Measurements from ENCODE around the gene TMEM119. TPM values are rescaled to one million over a fixed set of nuclear protein-coding genes. Genes with fewer than 3 reads are reported as not detected.

TMEM119 gene
- total and polyA plus RNA-seq, 7 experiments from 2014 or later = 0.13 to 1.6 (median 0.50) TPM; not detected in 1

GRCh38 chr12:108582978-108583770, 14.7 kb downstream of the TMEM119 start:
- Histone ChIP-seq H3K27ac (ENCODE audit: low read depth, low read length) (no peak overlapping the region), H3K36me3 (ENCODE audit: control insufficient read depth in 2 of 3, insufficient read depth in 3 of 3, low read length in 3 of 3) (no peaks in the 10 kb centered on the region), H3K9me3 (ENCODE audit: control insufficient read depth in 2 of 3, low read length in 3 of 3) (no peaks in the 10 kb centered on the region), H3K27me3 (ENCODE audit: control insufficient read depth in 2 of 2, insufficient read depth in 2 of 2, low read length in 2 of 2) (no peaks in the 10 kb centered on the region), H3K4me1 (ENCODE audit: control insufficient read depth in 2 of 2, insufficient read depth in 2 of 2, low read length in 2 of 2) (no peaks in the 10 kb centered on the region), H3K4me3 (ENCODE audit: low read length) (no peak overlapping the region)
- CTCF ChIA-PET = no interaction called here
- H3K27me3 Mint-ChIP-seq = peaks cover 0 to 5% (median 0%) of the 10 kb centered on the region in 5 donors
- peak overlapping the region in 1 of 9 donors; percentile 47 for H3K27ac Mint-ChIP-seq
- POLR2A ChIA-PET = interaction anchor here (0.7 kb wide), 1 partner anchor 17 kb away, joined by 3 read pairs; no protein-coding TSS in a partner anchor
- DNase-seq (no peak), ATAC-seq (no peak)
- peaks cover 0 to 8% (median 0%) of the 10 kb centered on the region in 5 donors for H3K36me3 Mint-ChIP-seq
- intact Hi-C loops (cut with micrococcal nuclease) = no loop called here
- H3K4me1 Mint-ChIP-seq = peaks cover 0 to 5% (median 0%) of the 10 kb centered on the region in 7 donors
- peaks cover 0 to 10% (median 0%) of the 10 kb centered on the region in 11 donors for H3K9me3 Mint-ChIP-seq
- H3K4me3 Mint-ChIP-seq = no peak overlapping the region

- CTCF ChIA-PET = no interaction called here
- Mint-ChIP-seq H3K4me1 (peaks cover 0 to 5% (median 3%) of the 10 kb centered on the region in 7 donors), H3K36me3 (peaks cover 0 to 8% (median 0%) of the 10 kb centered on the region in 5 donors), H3K9me3 (peaks cover 0 to 13% (median 0%) of the 10 kb centered on the region in 11 donors), H3K27me3 (peaks cover 0 to 5% (median 0%) of the 10 kb centered on the region in 5 donors), H3K27ac (no peak overlapping the region), H3K4me3 (no peak overlapping the region)
- Histone ChIP-seq H3K27ac (ENCODE audit: low read depth, low read length) (no peak overlapping the region), H3K36me3 (ENCODE audit: control insufficient read depth in 2 of 3, insufficient read depth in 3 of 3, low read length in 3 of 3) (no peaks in the 10 kb centered on the region), H3K9me3 (ENCODE audit: control insufficient read depth in 2 of 3, low read length in 3 of 3) (no peaks in the 10 kb centered on the region), H3K4me1 (ENCODE audit: control insufficient read depth in 2 of 2, insufficient read depth in 2 of 2, low read length in 2 of 2) (no peaks in the 10 kb centered on the region), H3K4me3 (ENCODE audit: low read length) (no peak overlapping the region), H3K27me3 (ENCODE audit: control insufficient read depth in 2 of 2, insufficient read depth in 2 of 2, low read length in 2 of 2) (no peaks in the 10 kb centered on the region)
- no peak for ATAC-seq
- POLR2A ChIA-PET = no interaction called here
- DNase-seq = no peak
- intact Hi-C loops (cut with micrococcal nuclease) = no loop called here
Measured at GRCh38 chr12:108582509-108582908, 15.4 kb downstream of the TMEM119 start.

GRCh38 chr12:108581311-108582227, 16.3 kb downstream of the TMEM119 start:
- Mint-ChIP-seq H3K9me3 (peaks cover 0 to 16% (median 0%) of the 10 kb centered on the region in 11 donors), H3K36me3 (peaks cover 0 to 8% (median 0%) of the 10 kb centered on the region in 5 donors), H3K27me3 (peaks cover 0 to 5% (median 0%) of the 10 kb centered on the region in 5 donors), H3K27ac (no peak overlapping the region), H3K4me1 (peaks cover 2 to 13% (median 11%) of the 10 kb centered on the region in 7 donors), H3K4me3 (no peak overlapping the region)
- Histone ChIP-seq H3K27ac (ENCODE audit: low read depth, low read length) (no peak overlapping the region), H3K36me3 (ENCODE audit: control insufficient read depth in 2 of 3, insufficient read depth in 3 of 3, low read length in 3 of 3) (no peaks in the 10 kb centered on the region), H3K4me1 (ENCODE audit: control insufficient read depth in 2 of 2, insufficient read depth in 2 of 2, low read length in 2 of 2) (peaks cover 0 to 5% of the 10 kb centered on the region in 2 donors), H3K4me3 (ENCODE audit: low read length) (no peak overlapping the region), H3K27me3 (ENCODE audit: control insufficient read depth in 2 of 2, insufficient read depth in 2 of 2, low read length in 2 of 2) (no peaks in the 10 kb centered on the region), H3K9me3 (ENCODE audit: control insufficient read depth in 2 of 3, low read length in 3 of 3) (no peaks in the 10 kb centered on the region)
- ChIA-PET CTCF (no interaction called here), POLR2A (no interaction called here)
- ATAC-seq = no peak
- intact Hi-C loops (cut with micrococcal nuclease) = no loop called here
- no peak for DNase-seq

GRCh38 chr12:108580531-108580930, 17.4 kb downstream of the TMEM119 start:
- H3K27ac Mint-ChIP-seq = no peak overlapping the region
- peaks cover 0 to 8% (median 0%) of the 10 kb centered on the region in 5 donors for H3K36me3 Mint-ChIP-seq
- ATAC-seq = no peak
- H3K36me3 ChIP-seq (ENCODE audit: control insufficient read depth in 2 of 3, insufficient read depth in 3 of 3, low read length in 3 of 3) = no peaks in the 10 kb centered on the region
- H3K4me1 ChIP-seq (ENCODE audit: control insufficient read depth in 2 of 2, insufficient read depth in 2 of 2, low read length in 2 of 2) = peaks cover 0 to 12% of the 10 kb centered on the region in 2 donors
- peaks cover 0 to 5% (median 0%) of the 10 kb centered on the region in 5 donors for H3K27me3 Mint-ChIP-seq
- CTCF ChIA-PET = no interaction called here
- H3K9me3 ChIP-seq (ENCODE audit: control insufficient read depth in 2 of 3, low read length in 3 of 3) = no peaks in the 10 kb centered on the region
- DNase-seq = no peak
- no peaks in the 10 kb centered on the region for H3K27me3 ChIP-seq (ENCODE audit: control insufficient read depth in 2 of 2, insufficient read depth in 2 of 2, low read length in 2 of 2)
- H3K9me3 Mint-ChIP-seq = peaks cover 0 to 16% (median 0%) of the 10 kb centered on the region in 11 donors
- POLR2A ChIA-PET = no interaction called here
- no peak overlapping the region for H3K4me3 ChIP-seq (ENCODE audit: low read length)
- H3K4me3 Mint-ChIP-seq = no peak overlapping the region
- H3K4me1 Mint-ChIP-seq = peaks cover 6 to 23% (median 20%) of the 10 kb centered on the region in 7 donors
- no peak overlapping the region for H3K27ac ChIP-seq (ENCODE audit: low read depth, low read length)
- intact Hi-C loops (cut with micrococcal nuclease) = no loop called here

GRCh38 chr12:108578813-108579212, 19.1 kb downstream of the TMEM119 start:
- no peaks in the 10 kb centered on the region for H3K27me3 ChIP-seq (ENCODE audit: control insufficient read depth in 2 of 2, insufficient read depth in 2 of 2, low read length in 2 of 2)
- Mint-ChIP-seq H3K9me3 (peaks cover 0 to 17% (median 0%) of the 10 kb centered on the region in 11 donors), H3K4me3 (peak overlapping the region in 1 of 10 donors; percentile 48), H3K4me1 (peaks cover 14 to 40% (median 36%) of the 10 kb centered on the region in 7 donors), H3K27me3 (peaks cover 0 to 8% (median 0%) of the 10 kb centered on the region in 5 donors), H3K27ac (peak overlapping the region in 3 of 9 donors; percentile 7 to 51 (median 7)), H3K36me3 (peaks cover 0 to 11% (median 0%) of the 10 kb centered on the region in 5 donors)
- H3K4me1 ChIP-seq (ENCODE audit: control insufficient read depth in 2 of 2, insufficient read depth in 2 of 2, low read length in 2 of 2) = peaks cover 0 to 24% of the 10 kb centered on the region in 2 donors
- no peak for DNase-seq
- H3K27ac ChIP-seq (ENCODE audit: low read depth, low read length) = no peak overlapping the region
- POLR2A ChIA-PET = no interaction called here
- no peak overlapping the region for H3K4me3 ChIP-seq (ENCODE audit: low read length)
- no peaks in the 10 kb centered on the region for H3K9me3 ChIP-seq (ENCODE audit: control insufficient read depth in 2 of 3, low read length in 3 of 3)
- intact Hi-C loops (cut with micrococcal nuclease) = no loop called here
- H3K36me3 ChIP-seq (ENCODE audit: control insufficient read depth in 2 of 3, insufficient read depth in 3 of 3, low read length in 3 of 3) = no peaks in the 10 kb centered on the region
- no peak for ATAC-seq
- CTCF ChIA-PET = no interaction called here

GRCh38 chr12:108578264-108578663, 19.6 kb downstream of the TMEM119 start:
- POLR2A ChIA-PET = no interaction called here
- H3K4me3 ChIP-seq (ENCODE audit: low read length) = no peak overlapping the region
- H3K27me3 Mint-ChIP-seq = peaks cover 0 to 8% (median 0%) of the 10 kb centered on the region in 5 donors
- DNase-seq (no peak), ATAC-seq (no peak)
- peaks cover 14 to 46% (median 40%) of the 10 kb centered on the region in 7 donors for H3K4me1 Mint-ChIP-seq
- H3K36me3 ChIP-seq (ENCODE audit: control insufficient read depth in 2 of 3, insufficient read depth in 3 of 3, low read length in 3 of 3) = no peaks in the 10 kb centered on the region
- H3K4me1 ChIP-seq (ENCODE audit: control insufficient read depth in 2 of 2, insufficient read depth in 2 of 2, low read length in 2 of 2) = peaks cover 0 to 24% of the 10 kb centered on the region in 2 donors
- H3K27me3 ChIP-seq (ENCODE audit: control insufficient read depth in 2 of 2, insufficient read depth in 2 of 2, low read length in 2 of 2) = no peaks in the 10 kb centered on the region
- H3K9me3 Mint-ChIP-seq = peaks cover 0 to 17% (median 0%) of the 10 kb centered on the region in 11 donors
- no peak overlapping the region for H3K27ac ChIP-seq (ENCODE audit: low read depth, low read length)
- H3K9me3 ChIP-seq (ENCODE audit: control insufficient read depth in 2 of 3, low read length in 3 of 3) = no peaks in the 10 kb centered on the region
- no peak overlapping the region for H3K4me3 Mint-ChIP-seq
- H3K36me3 Mint-ChIP-seq = peaks cover 0 to 11% (median 0%) of the 10 kb centered on the region in 5 donors
- peak overlapping the region in 3 of 9 donors; percentile 23 to 51 (median 27) for H3K27ac Mint-ChIP-seq
- intact Hi-C loops (cut with micrococcal nuclease) = no loop called here
- CTCF ChIA-PET = interaction anchor here (1.4 to 2.3 kb wide), 2 partner anchors 10 to 40 kb away, joined by 3 to 8 read pairs; no protein-coding TSS in a partner anchor
